DMS 273 (cell line): ENCODE data around the gene ZFAND3.

Experiments used
- DNase-seq: peaks from one replicate; lab custom pipeline; 2025; ENCODE audit not compliant: unreplicated experiment; lab: John Stamatoyannopoulos, UW

ZFAND3 gene

GRCh38 chr6:37826993-37827392 lies 7.5 kb downstream of the ZFAND3 start:
- DNase-seq: peak; percentile 33

GRCh38 chr6:37827603-37828265 lies 8.2 kb downstream of the ZFAND3 start:
- peak; percentile 85 for DNase-seq

GRCh38 chr6:37830225-37830624 lies 10.7 kb downstream of the ZFAND3 start:
- DNase-seq: no peak

- DNase-seq: no peak
Measured at GRCh38 chr6:37831457-37831856, 11.9 kb downstream of the ZFAND3 start.

- DNase-seq: no peak
Measured at GRCh38 chr6:37835923-37836322, 16.4 kb downstream of the ZFAND3 start.

- DNase-seq: no peak
Measured at GRCh38 chr6:37838219-37838921, 18.8 kb downstream of the ZFAND3 start.

- DNase-seq: no peak
Measured at GRCh38 chr6:37840143-37840939, 20.8 kb downstream of the ZFAND3 start.

GRCh38 chr6:37840940-37841300 lies 21.4 kb downstream of the ZFAND3 start:
- DNase-seq: no peak

- no peak for DNase-seq
Measured at GRCh38 chr6:37845026-37845911, 25.7 kb downstream of the ZFAND3 start.

- DNase-seq: no peak
Measured at GRCh38 chr6:37845930-37846329, 26.4 kb downstream of the ZFAND3 start.

GRCh38 chr6:37847704-37848103 lies 28.2 kb downstream of the ZFAND3 start:
- DNase-seq: no peak

- DNase-seq: no peak
Measured at GRCh38 chr6:37848371-37848770, 28.8 kb downstream of the ZFAND3 start.

- no peak for DNase-seq
Measured at GRCh38 chr6:37850260-37850659, 30.7 kb downstream of the ZFAND3 start.

GRCh38 chr6:37850728-37851285 lies 31.3 kb downstream of the ZFAND3 start:
- DNase-seq: no peak

- no peak for DNase-seq
Measured at GRCh38 chr6:37851997-37852524, 32.5 kb downstream of the ZFAND3 start.

- DNase-seq: no peak
Measured at GRCh38 chr6:37856285-37856684, 36.8 kb downstream of the ZFAND3 start.

GRCh38 chr6:37858363-37858762 lies 38.8 kb downstream of the ZFAND3 start:
- DNase-seq: no peak

GRCh38 chr6:37860226-37860839 lies 40.8 kb downstream of the ZFAND3 start:
- DNase-seq: peak; percentile 77

- no peak for DNase-seq
Measured at GRCh38 chr6:37861452-37861851, 41.9 kb downstream of the ZFAND3 start.

- DNase-seq: no peak
Measured at GRCh38 chr6:37862430-37862829, 42.9 kb downstream of the ZFAND3 start.
